ENCODE results near the gene LANCL2. TPM values are rescaled to one million over a fixed set of nuclear protein-coding genes. Genes with fewer than 3 reads are reported as not detected.

Gene LANCL2
- total RNA-seq, 6 experiments from 2014 or later, result 17.3 to 26.3 (median 21.4) TPM

- no peak for TF ChIP-seq CTCF (IDR thresholded peaks at IDR 0.05)
- Mint-ChIP-seq H3K27ac (no peak overlapping the region), H3K27me3 (ENCODE audit: insufficient read depth) (no peaks in the 10 kb centered on the region), H3K4me1 (ENCODE audit: low read depth) (peaks cover 42% of the 10 kb centered on the region), H3K9me3 (no peaks in the 10 kb centered on the region), H3K4me3 (no peak overlapping the region), H3K36me3 (ENCODE audit: low read depth) (peaks cover 19% of the 10 kb centered on the region)
- DNase-seq, result no peak
These were observed 62.2 kb downstream of the LANCL2 start for GRCh38 chr7:55427342-55427741.

GRCh38 chr7:55427800-55428199, 62.7 kb downstream of the LANCL2 start:
- no peaks in the 10 kb centered on the region for H3K27me3 Mint-ChIP-seq (ENCODE audit: insufficient read depth)

GRCh38 chr7:55429835-55430499, 64.8 kb downstream of the LANCL2 start:
- H3K27ac Mint-ChIP-seq, result no peak overlapping the region
- TF ChIP-seq CTCF (IDR thresholded peaks at IDR 0.05), result no peak
- no peaks in the 10 kb centered on the region for H3K27me3 Mint-ChIP-seq (ENCODE audit: insufficient read depth)
- peaks cover 19% of the 10 kb centered on the region for H3K4me1 Mint-ChIP-seq (ENCODE audit: low read depth)
- no peak overlapping the region for H3K4me3 Mint-ChIP-seq
- no peak for DNase-seq
- H3K36me3 Mint-ChIP-seq (ENCODE audit: low read depth), result peaks cover 19% of the 10 kb centered on the region
- no peaks in the 10 kb centered on the region for H3K9me3 Mint-ChIP-seq

More at GRCh38 chr7:55427800-55428199, 62.7 kb downstream of the LANCL2 start:
- DNase-seq, result no peak
- H3K9me3 Mint-ChIP-seq, result no peaks in the 10 kb centered on the region
- no peak overlapping the region for H3K27ac Mint-ChIP-seq
- no peak for TF ChIP-seq CTCF (IDR thresholded peaks at IDR 0.05)
- H3K4me3 Mint-ChIP-seq, result no peak overlapping the region
- peaks cover 19% of the 10 kb centered on the region for H3K36me3 Mint-ChIP-seq (ENCODE audit: low read depth)
- H3K4me1 Mint-ChIP-seq (ENCODE audit: low read depth), result peaks cover 37% of the 10 kb centered on the region

- Mint-ChIP-seq H3K27ac (no peak overlapping the region), H3K9me3 (no peaks in the 10 kb centered on the region), H3K4me3 (no peak overlapping the region), H3K36me3 (ENCODE audit: low read depth) (peaks cover under 1% of the 10 kb centered on the region), H3K4me1 (ENCODE audit: low read depth) (peaks cover 8% of the 10 kb centered on the region), H3K27me3 (ENCODE audit: insufficient read depth) (no peaks in the 10 kb centered on the region; the same call in 1 of the 2 replicates)
- no peak for TF ChIP-seq CTCF (IDR thresholded peaks at IDR 0.05)
- no peak for DNase-seq
These were observed 66.8 kb downstream of the LANCL2 start for GRCh38 chr7:55431898-55432297.

- Mint-ChIP-seq H3K27ac (no peak overlapping the region), H3K36me3 (ENCODE audit: low read depth) (no peaks in the 10 kb centered on the region; the same call in 1 of the 2 replicates), H3K9me3 (no peaks in the 10 kb centered on the region), H3K27me3 (ENCODE audit: insufficient read depth) (no peaks in the 10 kb centered on the region; the same call in 1 of the 2 replicates), H3K4me1 (ENCODE audit: low read depth) (peaks cover 2% of the 10 kb centered on the region; the same call in 1 of the 2 replicates), H3K4me3 (no peak overlapping the region)
- no peak for DNase-seq
- TF ChIP-seq CTCF (IDR thresholded peaks at IDR 0.05), result no peak
These were observed 67.4 kb downstream of the LANCL2 start for GRCh38 chr7:55432506-55432905.

Data from HFFc6 (cell line).